ENCODE measurements around the gene MYO3B. TPM values are rescaled to one million over a fixed set of nuclear protein-coding genes. Genes with fewer than 3 reads are reported as not detected.

MYO3B gene
- total and polyA plus RNA-seq, 8 donors, result 1.3 to 4.1 (median 2.6) TPM; not detected in 1

DNA sequence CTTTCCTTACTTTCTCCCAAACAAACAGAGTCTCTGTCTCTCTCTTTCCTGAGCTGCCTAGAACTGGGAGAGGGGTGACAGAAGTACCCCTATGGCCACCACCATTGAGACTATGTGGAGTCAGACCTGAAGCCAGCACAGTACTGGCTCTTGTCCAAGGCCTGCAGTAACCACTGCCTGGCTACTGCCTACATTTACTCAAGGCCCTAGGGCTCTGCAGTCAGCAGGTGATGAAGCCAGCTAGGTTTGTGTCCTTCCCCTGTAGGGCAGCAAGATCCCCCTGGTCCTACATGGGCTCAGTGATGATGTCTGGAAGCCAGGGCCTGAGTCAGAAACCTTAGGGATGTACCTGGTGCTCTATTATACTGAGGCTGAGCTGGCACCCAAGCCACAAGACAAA lies 12.2 kb downstream of the MYO3B start:
- intact Hi-C loops (cut with DNase I), result no loop called here
- ATAC-seq, result no peak

DNA sequence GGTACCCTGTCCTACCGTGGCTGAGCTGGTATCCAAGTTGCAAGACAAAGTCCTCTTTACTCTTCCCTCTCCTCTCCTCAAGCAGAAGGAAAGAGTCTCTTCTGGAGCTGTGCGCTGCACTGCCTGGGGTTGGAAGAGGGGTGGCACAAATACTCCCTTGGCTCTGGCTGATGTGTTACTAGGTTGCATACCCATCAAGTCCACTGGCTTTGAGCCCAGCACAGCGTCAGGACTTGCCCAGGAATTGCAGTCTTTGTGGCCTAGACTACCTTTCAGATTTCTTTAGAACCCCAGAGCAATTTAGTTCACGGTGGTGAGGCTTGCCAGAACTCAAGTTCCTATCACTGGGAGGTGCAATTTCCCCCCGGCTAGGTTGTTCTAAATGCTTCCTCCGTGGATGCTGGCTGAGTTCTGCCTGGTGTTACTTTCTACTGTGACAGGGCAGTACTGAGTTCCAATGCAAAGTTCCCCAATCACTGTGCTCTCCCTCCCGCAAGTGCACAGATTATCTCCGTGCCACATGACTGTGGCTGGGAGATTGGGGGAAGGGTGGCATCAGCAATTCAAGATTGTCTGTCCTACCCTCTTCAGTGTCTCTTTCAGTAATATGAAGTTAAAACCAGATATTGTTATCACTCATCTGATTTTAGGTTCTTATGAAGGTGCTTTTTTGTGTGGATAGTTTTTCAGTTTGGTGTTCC lies 13.4 kb downstream of the MYO3B start:
- Histone ChIP-seq H3K9me3 (peaks cover 0 to 22% of the 10 kb centered on the region in 2 donors), H3K4me3 (no peak overlapping the region), H3K36me3 (no peaks in the 10 kb centered on the region), H3K27ac (no peak overlapping the region), H3K4me1 (no peaks in the 10 kb centered on the region), H3K27me3 (no peaks in the 10 kb centered on the region)
- TF ChIP-seq, protein P1, sequence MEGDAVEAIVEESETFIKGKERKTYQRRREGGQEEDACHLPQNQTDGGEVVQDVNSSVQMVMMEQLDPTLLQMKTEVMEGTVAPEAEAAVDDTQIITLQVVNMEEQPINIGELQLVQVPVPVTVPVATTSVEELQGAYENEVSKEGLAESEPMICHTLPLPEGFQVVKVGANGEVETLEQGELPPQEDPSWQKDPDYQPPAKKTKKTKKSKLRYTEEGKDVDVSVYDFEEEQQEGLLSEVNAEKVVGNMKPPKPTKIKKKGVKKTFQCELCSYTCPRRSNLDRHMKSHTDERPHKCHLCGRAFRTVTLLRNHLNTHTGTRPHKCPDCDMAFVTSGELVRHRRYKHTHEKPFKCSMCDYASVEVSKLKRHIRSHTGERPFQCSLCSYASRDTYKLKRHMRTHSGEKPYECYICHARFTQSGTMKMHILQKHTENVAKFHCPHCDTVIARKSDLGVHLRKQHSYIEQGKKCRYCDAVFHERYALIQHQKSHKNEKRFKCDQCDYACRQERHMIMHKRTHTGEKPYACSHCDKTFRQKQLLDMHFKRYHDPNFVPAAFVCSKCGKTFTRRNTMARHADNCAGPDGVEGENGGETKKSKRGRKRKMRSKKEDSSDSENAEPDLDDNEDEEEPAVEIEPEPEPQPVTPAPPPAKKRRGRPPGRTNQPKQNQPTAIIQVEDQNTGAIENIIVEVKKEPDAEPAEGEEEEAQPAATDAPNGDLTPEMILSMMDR (IDR thresholded peaks at IDR 0.05), result no peak
- ATAC-seq, result no peak
- intact Hi-C loops (cut with DNase I), result no loop called here
- DNase-seq, result no peak

More for the DNA sequence above, 12.2 kb downstream of the MYO3B start:
- Histone ChIP-seq H3K9me3 (peaks cover 0 to 27% of the 10 kb centered on the region in 2 donors), H3K4me3 (no peak overlapping the region), H3K27ac (no peak overlapping the region), H3K4me1 (no peaks in the 10 kb centered on the region), H3K36me3 (no peaks in the 10 kb centered on the region), H3K27me3 (no peaks in the 10 kb centered on the region)
- TF ChIP-seq, protein P1 (IDR thresholded peaks at IDR 0.05), result no peak
- DNase-seq, result no peak

DNA sequence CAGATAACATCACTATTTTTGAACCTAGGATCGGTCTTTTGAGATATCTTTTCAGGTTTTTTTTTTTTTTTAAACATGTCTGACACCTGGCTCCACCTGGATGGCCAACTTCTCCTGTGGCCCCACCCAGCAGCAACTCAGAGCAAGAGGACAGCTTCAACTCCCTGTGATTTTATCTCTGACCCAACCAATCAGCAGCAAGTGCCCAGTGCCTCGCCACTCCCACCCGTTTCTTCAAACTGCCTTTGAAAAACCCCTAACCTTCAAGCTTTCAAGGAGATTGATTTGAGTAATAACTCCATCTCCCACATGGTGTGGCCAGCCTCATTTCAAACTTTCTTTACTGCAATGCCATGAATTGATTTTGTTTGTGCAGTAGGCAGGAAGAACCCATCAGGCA lies 19.0 kb downstream of the MYO3B start:
- intact Hi-C loops (cut with DNase I), result no loop called here

DNA sequence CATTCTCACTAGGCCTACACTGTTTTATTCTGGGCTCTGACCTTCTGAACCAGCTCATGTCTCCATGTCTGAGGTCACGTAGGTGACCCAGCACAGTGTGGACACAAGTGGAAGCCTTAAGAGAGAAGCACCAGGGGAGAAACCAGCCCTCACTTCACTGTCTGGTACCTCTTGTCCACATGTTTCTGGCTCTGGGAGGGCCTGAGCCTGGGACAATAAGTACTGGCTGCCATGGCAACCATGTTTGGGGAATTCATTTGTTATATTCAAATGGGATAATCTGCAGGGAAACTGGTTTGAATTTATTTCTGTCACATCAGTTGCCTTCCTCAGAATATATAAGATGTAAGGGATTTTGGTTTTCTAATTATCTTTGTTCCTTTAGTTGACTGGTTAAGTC lies 23.3 kb downstream of the MYO3B start:
- no peak for ATAC-seq
- Histone ChIP-seq H3K4me3 (no peak overlapping the region), H3K9me3 (no peaks in the 10 kb centered on the region), H3K36me3 (no peaks in the 10 kb centered on the region), H3K4me1 (no peaks in the 10 kb centered on the region), H3K27me3 (no peaks in the 10 kb centered on the region), H3K27ac (no peak overlapping the region)
- TF ChIP-seq, protein P1 (IDR thresholded peaks at IDR 0.05), result no peak
- intact Hi-C loops (cut with DNase I), result no loop called here
- no peak for DNase-seq

More for the DNA sequence above, 19.0 kb downstream of the MYO3B start:
- no peaks in the 10 kb centered on the region for H3K36me3 ChIP-seq
- no peak overlapping the region for H3K4me3 ChIP-seq
- ATAC-seq (no peak), DNase-seq (no peak)
- H3K4me1 ChIP-seq, result no peaks in the 10 kb centered on the region
- no peaks in the 10 kb centered on the region for H3K9me3 ChIP-seq
- H3K27ac ChIP-seq, result no peak overlapping the region
- TF ChIP-seq, protein P1 (IDR thresholded peaks at IDR 0.05), result no peak
- H3K27me3 ChIP-seq, result no peaks in the 10 kb centered on the region

DNA sequence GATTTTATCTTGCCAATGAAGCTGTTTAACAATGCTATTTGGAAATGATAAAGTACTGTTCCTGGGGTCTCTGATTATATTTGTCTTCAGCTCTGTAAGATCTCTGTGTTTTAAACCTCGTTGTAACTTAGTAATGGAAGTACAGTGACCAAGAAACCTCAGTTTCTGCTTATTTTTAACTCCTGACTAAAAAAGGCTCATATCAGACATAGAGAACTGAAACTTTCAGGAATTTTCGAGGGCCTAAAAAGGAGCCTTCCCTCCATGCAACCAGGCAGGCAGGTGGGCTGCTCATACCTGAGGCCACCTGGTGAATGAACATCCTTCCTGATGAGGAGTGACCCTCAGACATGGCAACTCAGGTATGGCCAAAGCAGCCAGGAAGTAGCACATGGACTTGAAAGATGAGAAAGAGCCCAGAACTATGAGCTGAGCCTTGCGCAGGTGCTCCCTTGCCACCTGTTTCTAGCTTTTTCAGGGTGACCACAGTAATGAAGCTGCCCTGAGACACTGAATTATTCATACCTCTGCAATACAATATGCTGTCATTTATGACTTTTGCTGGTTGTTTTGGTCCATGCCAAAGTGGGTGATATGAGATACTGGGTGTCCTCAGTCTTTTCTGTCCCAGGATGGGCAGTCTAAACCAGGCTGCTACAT lies 23.9 kb downstream of the MYO3B start:
- Histone ChIP-seq H3K4me1 (no peaks in the 10 kb centered on the region), H3K27ac (no peak overlapping the region), H3K27me3 (no peaks in the 10 kb centered on the region), H3K36me3 (no peaks in the 10 kb centered on the region), H3K9me3 (no peaks in the 10 kb centered on the region), H3K4me3 (no peak overlapping the region)
- intact Hi-C loops (cut with DNase I), result no loop called here
- no peak for ATAC-seq
- DNase-seq, result no peak
- TF ChIP-seq, protein P1 (IDR thresholded peaks at IDR 0.05), result no peak

Data from left lung (tissue), 10 donors.